Brain pericyte (primary cell): ENCODE data around the gene ABHD17C.

ENCODE experiments used
- DNase-seq: peaks from one replicate; pipeline ENCODE4 v3.0.0-alpha.2; 2012; ENCODE audit warnings: low read depth, low spot score

ABHD17C gene

DNA sequence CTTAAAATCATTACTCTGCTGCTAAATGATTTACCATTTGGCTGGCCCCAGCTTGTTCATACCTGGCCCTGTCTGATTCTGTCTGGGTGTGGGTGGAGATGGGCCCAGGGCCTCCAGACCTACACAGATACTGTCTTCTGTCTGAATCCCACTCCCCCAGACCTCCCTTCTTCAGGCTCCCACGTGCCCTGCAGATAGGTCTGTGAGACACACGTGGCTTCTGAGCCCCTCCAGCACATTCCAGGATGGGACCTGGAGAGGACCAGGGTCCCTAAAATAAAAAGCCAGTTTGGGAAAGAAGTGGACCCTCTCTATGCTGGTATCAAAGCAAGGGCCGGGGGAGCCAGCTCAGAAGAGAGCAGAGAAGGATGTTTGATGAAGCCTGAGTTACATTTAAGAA is 69.4 kb downstream of the ABHD17C start:
- no peak for DNase-seq

DNA sequence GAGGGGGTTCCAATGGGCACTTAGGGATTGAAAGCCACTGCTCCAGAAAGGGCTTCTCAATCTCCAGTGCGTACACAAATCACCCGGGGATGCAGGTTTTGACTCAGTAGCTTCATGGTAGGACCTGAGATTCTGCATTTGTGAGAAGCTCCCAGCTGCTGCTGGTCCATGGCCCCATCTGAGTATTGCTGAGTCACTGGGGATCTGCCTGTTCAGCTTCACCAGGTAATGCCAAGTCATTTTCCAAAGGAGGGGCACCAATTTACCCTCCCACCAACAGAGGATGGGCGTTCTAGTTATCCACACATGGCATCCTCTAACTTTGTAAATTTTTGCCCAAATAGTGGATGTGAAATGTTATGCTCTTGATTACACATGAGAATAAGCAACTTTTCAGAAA is 71.2 kb downstream of the ABHD17C start:
- DNase-seq = no peak

DNA sequence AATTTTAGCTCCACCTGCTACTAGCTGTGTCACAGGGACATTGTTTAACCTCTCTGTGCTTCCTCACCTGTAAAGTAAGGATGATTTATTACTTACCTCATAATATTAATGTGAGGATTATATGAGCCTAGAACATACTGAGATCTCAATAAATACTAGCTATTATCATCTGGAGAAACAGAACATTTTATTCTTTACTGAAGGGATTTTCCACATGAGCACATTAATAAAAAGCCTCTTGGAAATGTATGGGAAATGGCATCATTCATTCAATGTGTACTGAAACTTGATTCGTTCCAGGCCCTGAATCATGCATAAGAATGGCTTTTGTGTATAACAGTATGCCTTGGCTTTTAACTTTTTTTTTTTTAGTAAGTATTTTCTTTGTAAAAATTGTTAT is 73.0 kb downstream of the ABHD17C start:
- no peak for DNase-seq

DNA sequence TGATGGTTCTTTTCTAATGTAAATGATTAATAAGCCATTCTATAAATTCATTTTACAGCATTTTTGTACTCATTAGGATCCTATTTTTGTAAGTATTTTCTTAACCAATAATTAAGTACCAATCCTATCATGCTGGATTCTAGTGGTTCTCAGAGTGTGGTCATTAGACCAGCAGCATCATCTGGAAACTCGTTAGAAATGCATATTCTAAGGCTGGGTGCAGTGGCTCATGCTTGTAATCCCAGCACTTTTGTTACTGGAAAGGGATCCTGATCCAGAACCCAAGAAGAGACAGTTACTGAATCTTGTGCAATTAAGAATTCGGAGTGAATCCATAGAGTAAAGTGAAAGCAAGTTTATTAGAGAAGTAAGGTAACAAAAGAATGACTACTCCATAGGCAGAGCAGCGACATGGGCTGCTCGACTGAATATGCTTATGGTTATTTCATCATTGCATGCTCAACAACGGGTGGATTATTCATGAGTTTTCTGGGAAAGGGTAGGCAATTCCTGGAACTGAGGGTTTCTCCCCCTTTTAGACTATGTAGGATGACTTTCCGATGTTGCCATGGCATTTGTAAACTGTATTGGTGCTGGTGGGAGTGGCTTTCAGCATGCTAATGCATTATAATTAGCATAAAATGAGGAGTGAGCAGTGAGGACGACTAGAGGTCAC is 74.2 kb downstream of the ABHD17C start:
- DNase-seq = no peak

DNA sequence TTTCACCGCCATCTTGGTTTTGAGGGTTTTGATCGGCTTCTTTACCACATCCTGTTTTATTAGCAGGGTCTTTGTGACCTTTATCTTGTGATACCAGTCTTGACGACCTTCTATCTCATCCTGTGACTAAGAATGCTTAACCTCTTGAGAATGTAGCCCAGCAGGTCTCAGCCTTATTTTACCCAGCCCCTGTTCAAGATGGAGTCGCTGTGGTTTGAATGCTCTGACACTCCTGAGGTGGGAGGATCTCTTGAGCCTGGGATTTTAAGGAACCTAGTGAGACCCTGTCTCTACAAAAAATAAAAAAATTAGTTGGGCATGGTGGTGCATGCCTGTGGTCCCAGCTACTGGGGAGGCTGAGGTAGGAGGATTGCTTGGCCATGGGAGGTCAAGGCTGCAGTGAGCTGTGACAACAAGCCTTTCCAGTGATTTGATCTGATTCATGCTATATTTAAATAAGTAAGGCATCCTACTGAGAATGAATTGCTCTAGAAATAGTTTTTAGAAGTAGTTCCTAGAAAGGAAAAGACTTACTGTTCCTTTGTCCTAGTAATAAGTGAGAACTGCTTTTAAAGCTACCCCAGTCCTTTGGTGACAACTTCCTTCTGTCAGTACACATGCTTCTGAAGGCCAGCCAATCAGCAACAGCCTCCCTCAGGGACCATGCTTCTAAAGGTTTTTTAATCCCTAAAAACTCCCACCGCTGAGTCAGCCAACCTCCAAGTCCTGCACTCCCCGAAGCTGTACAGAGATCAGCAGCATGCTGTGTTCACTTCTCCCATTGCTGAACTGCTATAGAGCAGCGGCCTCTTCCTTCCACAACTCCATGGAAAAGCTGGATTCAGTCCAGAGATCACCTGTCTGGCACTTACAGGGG is 75.0 kb downstream of the ABHD17C start:
- no peak for DNase-seq

GRCh38 chr15:80773122-80773551 is 78.0 kb downstream of the ABHD17C start:
- DNase-seq = peak; percentile 53

GRCh38 chr15:80773792-80774352 is 78.8 kb downstream of the ABHD17C start:
- DNase-seq = no peak

DNA sequence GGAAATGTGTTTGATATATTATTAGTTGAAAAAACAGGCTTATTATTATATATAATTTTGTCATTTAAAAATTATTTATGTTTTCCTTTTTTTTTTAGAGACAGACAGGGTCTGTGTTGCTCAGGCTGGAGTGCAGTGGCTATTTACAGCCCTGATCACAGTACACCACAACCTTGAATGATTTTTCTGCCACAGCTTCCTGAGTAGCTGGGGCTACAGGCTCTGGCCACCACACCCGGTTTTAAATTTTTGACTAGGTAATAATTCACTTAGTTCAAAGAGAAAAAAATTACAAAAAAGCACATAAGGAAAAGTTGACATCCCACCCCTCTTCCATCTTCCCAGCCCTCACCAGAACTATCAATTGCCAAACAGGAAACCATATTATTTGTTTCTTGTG is 79.4 kb downstream of the ABHD17C start:
- no peak for DNase-seq

DNA sequence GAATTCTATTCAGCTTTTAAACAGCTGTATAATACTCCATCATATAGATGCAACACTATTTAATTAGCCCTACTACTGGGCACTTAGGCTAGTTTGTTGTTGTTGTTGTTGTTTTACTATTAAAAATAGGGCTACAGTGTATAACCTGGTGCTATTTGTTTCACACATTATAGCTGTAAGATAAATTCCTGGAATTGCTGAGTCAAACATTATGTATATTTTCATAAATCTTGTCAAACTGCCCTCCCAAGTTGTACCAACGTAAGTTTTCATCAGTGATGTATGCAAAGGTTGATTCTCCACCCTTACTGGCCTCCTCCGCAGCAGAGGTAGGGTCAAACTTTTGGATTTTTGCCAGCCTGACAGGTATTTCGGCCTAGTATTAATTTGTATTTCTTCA is 80.2 kb downstream of the ABHD17C start:
- DNase-seq = no peak

- DNase-seq = peak; percentile 36
These were observed 81.4 kb downstream of the ABHD17C start for GRCh38 chr15:80776420-80777045.

- no peak for DNase-seq
These were observed 82.0 kb downstream of the ABHD17C start for GRCh38 chr15:80777137-80777536.

DNA sequence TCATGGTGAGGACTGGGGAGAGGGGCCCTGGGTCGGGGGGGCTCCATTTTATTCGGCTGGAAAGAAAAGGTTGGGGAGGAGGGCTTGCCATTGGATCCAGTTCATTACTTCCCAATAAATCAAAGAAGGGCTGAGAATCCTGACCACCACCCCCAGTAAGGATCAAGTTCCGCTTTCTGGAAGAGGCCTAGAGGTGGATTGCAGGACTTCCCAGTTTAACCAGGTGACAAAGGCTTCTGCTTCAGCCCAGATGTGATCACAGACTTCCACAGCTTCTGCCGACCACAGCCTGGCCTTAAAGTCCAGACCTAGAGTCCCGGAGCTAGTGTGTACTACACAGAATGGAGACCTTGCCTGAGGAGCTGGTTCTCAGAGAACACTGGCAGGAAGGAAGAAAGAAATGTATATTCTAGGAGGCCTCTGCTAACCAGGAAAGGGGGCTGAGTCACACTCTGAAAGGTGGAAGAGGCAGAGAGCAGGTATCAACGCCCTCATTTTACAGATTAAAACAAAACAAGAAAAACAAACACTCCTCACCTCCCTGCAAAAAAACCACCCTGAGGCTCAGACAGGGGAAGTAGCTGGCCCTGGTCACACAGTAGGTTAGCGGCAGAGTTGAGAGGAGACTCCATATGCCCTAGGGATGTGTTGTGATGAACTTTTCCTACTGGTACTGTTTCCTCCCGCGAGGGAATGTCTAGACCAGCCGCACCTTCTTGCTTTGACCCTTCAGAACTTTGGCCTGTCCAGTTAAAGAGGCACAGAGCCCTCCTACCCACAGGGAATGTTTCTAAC is 82.9 kb downstream of the ABHD17C start:
- no peak for DNase-seq

DNA sequence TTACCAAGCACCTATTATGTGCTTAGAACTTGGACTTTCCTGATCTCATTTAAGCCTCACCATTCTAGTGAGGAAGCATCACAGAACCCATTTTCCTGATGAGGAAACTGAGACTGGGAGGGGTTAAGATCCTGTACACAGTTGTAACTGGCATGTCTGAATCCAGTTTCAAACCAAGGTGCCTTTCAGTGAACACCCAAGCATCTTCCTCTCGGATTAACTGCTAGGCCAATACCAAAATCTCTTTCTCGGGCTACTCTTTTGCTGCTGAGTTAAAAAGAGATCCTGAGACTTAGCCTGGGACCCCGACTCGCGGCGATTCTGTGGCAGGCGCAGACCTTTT is 83.5 kb downstream of the ABHD17C start:
- no peak for DNase-seq

GRCh38 chr15:80778964-80779657 is 84.0 kb downstream of the ABHD17C start, which contains the start of gene CEMIP:
Gene CEMIP, plus strand, starts transcription at chr15:80779370. Its CDS starts 94,510 bp downstream, at chr15:80873880.
- DNase-seq = peak; percentile 75

- DNase-seq = no peak
These were observed 84.7 kb downstream of the ABHD17C start for GRCh38 chr15:80779658-80780415.

- DNase-seq = no peak
These were observed 85.5 kb downstream of the ABHD17C start for GRCh38 chr15:80780416-80781221.

DNA sequence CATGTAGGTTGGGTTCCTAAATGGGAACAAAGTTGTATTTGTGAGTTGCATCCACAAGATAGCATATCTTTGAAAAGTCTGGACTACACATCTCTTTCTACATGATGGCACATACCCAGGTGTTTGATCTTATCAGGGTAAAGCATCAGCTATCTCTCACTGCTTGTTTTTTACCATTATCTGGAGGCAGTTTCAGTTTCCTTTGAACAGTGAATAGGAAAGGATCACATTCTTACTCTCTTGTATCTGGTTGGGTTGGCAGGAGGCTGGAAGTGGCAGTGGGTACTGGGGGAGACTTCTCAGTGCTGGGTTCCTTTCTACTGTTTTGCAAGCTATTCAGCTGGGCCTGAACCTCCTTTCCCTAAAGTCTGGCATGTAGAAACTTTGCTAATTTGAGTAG is 88.2 kb downstream of the ABHD17C start:
- no peak for DNase-seq

- no peak for DNase-seq
These were observed 90.2 kb downstream of the ABHD17C start for GRCh38 chr15:80785335-80785734.

- DNase-seq = no peak
These were observed 90.8 kb downstream of the ABHD17C start for GRCh38 chr15:80785811-80786354.
